ENCODE results near the gene ELN.

DNA sequence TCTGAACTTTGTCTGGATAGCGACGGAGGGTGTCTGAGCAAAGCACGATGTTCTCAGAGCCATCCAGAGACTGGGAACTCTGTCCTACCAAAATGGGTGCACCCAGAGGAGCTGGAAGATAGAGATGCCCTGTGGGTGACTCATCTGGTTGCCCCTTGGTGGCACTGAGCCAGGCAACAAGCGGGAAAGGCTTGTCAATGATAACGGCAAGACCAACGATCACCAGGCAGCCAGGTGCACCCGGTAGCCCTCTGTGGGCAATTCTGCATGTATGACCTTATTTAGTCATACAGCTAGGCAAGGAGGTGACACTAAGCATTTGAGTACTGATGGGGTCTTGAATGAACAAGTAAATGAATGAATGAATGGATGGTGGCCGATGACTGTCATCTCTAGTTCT is 2.8 kb upstream of the ELN start:
- TF ChIP-seq, protein P1, sequence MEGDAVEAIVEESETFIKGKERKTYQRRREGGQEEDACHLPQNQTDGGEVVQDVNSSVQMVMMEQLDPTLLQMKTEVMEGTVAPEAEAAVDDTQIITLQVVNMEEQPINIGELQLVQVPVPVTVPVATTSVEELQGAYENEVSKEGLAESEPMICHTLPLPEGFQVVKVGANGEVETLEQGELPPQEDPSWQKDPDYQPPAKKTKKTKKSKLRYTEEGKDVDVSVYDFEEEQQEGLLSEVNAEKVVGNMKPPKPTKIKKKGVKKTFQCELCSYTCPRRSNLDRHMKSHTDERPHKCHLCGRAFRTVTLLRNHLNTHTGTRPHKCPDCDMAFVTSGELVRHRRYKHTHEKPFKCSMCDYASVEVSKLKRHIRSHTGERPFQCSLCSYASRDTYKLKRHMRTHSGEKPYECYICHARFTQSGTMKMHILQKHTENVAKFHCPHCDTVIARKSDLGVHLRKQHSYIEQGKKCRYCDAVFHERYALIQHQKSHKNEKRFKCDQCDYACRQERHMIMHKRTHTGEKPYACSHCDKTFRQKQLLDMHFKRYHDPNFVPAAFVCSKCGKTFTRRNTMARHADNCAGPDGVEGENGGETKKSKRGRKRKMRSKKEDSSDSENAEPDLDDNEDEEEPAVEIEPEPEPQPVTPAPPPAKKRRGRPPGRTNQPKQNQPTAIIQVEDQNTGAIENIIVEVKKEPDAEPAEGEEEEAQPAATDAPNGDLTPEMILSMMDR (optimal IDR thresholded peaks at IDR 0.05 in 1 of 3, IDR thresholded peaks at IDR 0.05 in 1 of 3, conservative IDR thresholded peaks at IDR 0.05 in 1 of 3; ENCODE audit: extremely low read depth in 1 of 3, insufficient read depth in 2 of 3, low read length in 3 of 3): no peak
- TF ChIP-seq EZH2 (IDR thresholded peaks at IDR 0.05; ENCODE audit: low read length): no peak
